Lower leg skin (tissue), 4 donors: Measurements from ENCODE around the gene SDK1. TPM values are rescaled to one million over a fixed set of nuclear protein-coding genes. Genes with fewer than 3 reads are reported as not detected.

Source experiments
- DNase-seq, 2 donors: peaks; one replicate each; pipeline ENCODE4 v3.0.0-alpha.2; 2019; ENCODE audit warnings: low spot score in 2 of 2
- H3K4me3 ChIP-seq: fragments of 200-600 bp; sonication (generic); 2 replicates; pipeline ENCODE4 v1.5.1; 2017; ENCODE audit warnings: mild to moderate bottlenecking, low read depth; ENCODE audit not compliant: poor library complexity, severe bottlenecking
- CTCF ChIP-seq, 3 donors: fragments of 450-650 bp; IDR thresholded peaks; one replicate each; pipeline ENCODE4 v1.5.1; 2016; ENCODE audit warnings: antibody characterized with exemption in 3 of 3, mild to moderate bottlenecking in 3 of 3, moderate library complexity in 2 of 3
- POLR2A ChIP-seq, 2 donors: fragments of 450-650 bp; IDR thresholded peaks; one replicate each; pipeline ENCODE4 v1.6.1; 2016 to 2017; ENCODE audit warnings: antibody characterized with exemption in 2 of 2, mild to moderate bottlenecking in 1 of 2, moderate library complexity in 1 of 2
- WGBS, 2 donors: methylation state at CpG; one replicate each; pipeline ENCODE4 v1.1.5; 2018; 5-methylcytosine and 5-hydroxymethylcytosine counted together
- intact Hi-C: fragments of 100-400 bp; cut with DNase I; formaldehyde crosslinking; loops from one replicate; pipeline ENCODE4 v1.15.0; 2023; ENCODE audit warnings: low total_unique reads
- total RNA-seq, 4 donors: library from RNA; depleted of rRNA; stranded (reverse); fragments of >200 nt; gene quantifications; one replicate each; pipeline ENCODE4 v1.1.0, GENCODE V29; 2016

The SDK1 gene
- total RNA-seq, 4 donors from 2014 or later, result 1.9 to 7.2 (median 5.1) TPM

GRCh38 chr7:4138866-4139265, 837.8 kb downstream of the SDK1 start:
- no peak for DNase-seq
- TF ChIP-seq POLR2A (IDR thresholded peaks at IDR 0.05) (no peak), CTCF (IDR thresholded peaks at IDR 0.05) (no peak)
- 90 to 92% methylated on average over 11 of the region's 11 CpGs for WGBS, 2 donors
- H3K4me3 ChIP-seq, result no peak overlapping the region
- intact Hi-C loops, result no loop called here

- intact Hi-C loops, result no loop called here
- H3K4me3 ChIP-seq, result no peak overlapping the region
- WGBS, 2 donors, result 78 to 82% methylated on average over 20 to 21 of the region's 21 CpGs
- TF ChIP-seq CTCF (IDR thresholded peaks at IDR 0.05), result no peak
- no peak for TF ChIP-seq POLR2A (IDR thresholded peaks at IDR 0.05)
- DNase-seq, result no peak
These were observed 838.9 kb downstream of the SDK1 start for GRCh38 chr7:4139656-4140625.

GRCh38 chr7:4140933-4141332, 839.9 kb downstream of the SDK1 start:
- intact Hi-C loops, result no loop called here
- no peak overlapping the region for H3K4me3 ChIP-seq
- no peak for TF ChIP-seq POLR2A (IDR thresholded peaks at IDR 0.05)
- no peak for TF ChIP-seq CTCF (IDR thresholded peaks at IDR 0.05)
- 74 to 77% methylated on average over 5 of the region's 5 CpGs for WGBS, 2 donors
- no peak for DNase-seq

- H3K4me3 ChIP-seq, result no peak overlapping the region
- no peak for TF ChIP-seq POLR2A (IDR thresholded peaks at IDR 0.05)
- TF ChIP-seq CTCF (IDR thresholded peaks at IDR 0.05), result no peak
- DNase-seq, result no peak
- intact Hi-C loops, result loop anchor here (2.0 kb wide), 1 partner anchor 28 kb away; no protein-coding TSS in a partner anchor
- 88 to 94% methylated on average over 7 of the region's 7 CpGs for WGBS, 2 donors
These were observed 842.0 kb downstream of the SDK1 start for GRCh38 chr7:4143006-4143405.

- no peak overlapping the region for H3K4me3 ChIP-seq
- intact Hi-C loops, result loop anchor here (2.0 kb wide), 1 partner anchor 29 kb away; no protein-coding TSS in a partner anchor
- TF ChIP-seq POLR2A (IDR thresholded peaks at IDR 0.05) (no peak), CTCF (IDR thresholded peaks at IDR 0.05) (no peak)
- no peak for DNase-seq
- 91 to 94% methylated on average over 22 to 24 of the region's 27 CpGs for WGBS, 2 donors
These were observed 842.6 kb downstream of the SDK1 start for GRCh38 chr7:4143511-4144171.
